AG10803 (cell line): Measurements from ENCODE around the gene LIN28A.

Experiments
- DNase-seq: peaks from one replicate; pipeline ENCODE4 v3.0.0; 2010; ENCODE audit warnings: low read depth
- H3K4me3 ChIP-seq: 2 replicates; pipeline ENCODE4 v1.5.1; 2011; ENCODE audit warnings: mild to moderate bottlenecking, low read length, control low read depth
- CTCF ChIP-seq: conservative IDR thresholded peaks from 2 replicates; pipeline ENCODE4 v1.5.1; 2011; ENCODE audit warnings: mild to moderate bottlenecking, low read length, control low read depth, inconsistent platforms

Gene LIN28A

GRCh38 chr1:26468911-26469310 lies 58.3 kb downstream of the LIN28A start:
- TF ChIP-seq CTCF, result no peak
- no peak for DNase-seq
- H3K4me3 ChIP-seq, result no peak overlapping the region

GRCh38 chr1:26469558-26469957 lies 58.9 kb downstream of the LIN28A start:
- TF ChIP-seq CTCF, result no peak
- DNase-seq, result no peak
- no peak overlapping the region for H3K4me3 ChIP-seq

GRCh38 chr1:26470878-26471497 lies 60.4 kb downstream of the LIN28A start:
- TF ChIP-seq CTCF, result no peak
- H3K4me3 ChIP-seq, result peak overlapping the region; percentile 66
- no peak for DNase-seq

- peak; percentile 70 for DNase-seq
- TF ChIP-seq CTCF, result no peak
- H3K4me3 ChIP-seq, result peak overlapping the region; percentile 66
Observed at GRCh38 chr1:26471498-26472319, 61.1 kb downstream of the LIN28A start.

GRCh38 chr1:26472320-26472900 lies 61.8 kb downstream of the LIN28A start, which contains the start of gene HMGN2:
TSS of gene HMGN2 (plus strand) at chr1:26472440. CDS start at chr1:26472613, 173 bp downstream.
- H3K4me3 ChIP-seq, result peak within 1 kb of the TSS; percentile 78
- TF ChIP-seq CTCF, result no peak
- DNase-seq, result peak; percentile 84

- DNase-seq, result peak; percentile 93
- no peak for TF ChIP-seq CTCF
- H3K4me3 ChIP-seq, result peak overlapping the region; percentile 78
Observed at GRCh38 chr1:26472901-26473845, 62.6 kb downstream of the LIN28A start.
